T-helper 1 cell (primary cell): Measurements from ENCODE around the gene CACNA1D.
A peak's percentile ranks its signal among the peaks of the same experiment; 100 is the strongest.

Experiments
- DNase-seq, 5 donors: peaks; one replicate each; pipeline ENCODE4 v3.0.0-alpha.2; 2012 to 2020

The CACNA1D gene

GRCh38 chr3:53495520-53496391 is 1.3 kb downstream of the CACNA1D start:
- no peak for DNase-seq

DNA sequence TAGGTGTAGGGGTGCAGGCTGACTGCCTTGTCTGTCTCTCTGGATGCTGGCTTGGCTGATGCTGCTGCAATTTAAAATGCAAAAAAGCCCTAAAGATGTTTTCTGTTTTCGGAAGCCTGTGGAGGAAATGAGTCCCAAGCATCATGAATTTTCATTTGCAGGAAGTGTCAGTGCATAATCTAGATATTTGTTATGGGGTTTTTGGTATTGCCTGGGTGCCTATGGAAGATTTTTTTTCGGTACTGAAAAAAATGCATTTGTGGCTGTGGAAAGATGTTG is 1.9 kb downstream of the CACNA1D start:
- DNase-seq = no peak

- no peak for DNase-seq
Observed at GRCh38 chr3:53496984-53497383, 2.6 kb downstream of the CACNA1D start.

- DNase-seq = no peak
Observed at GRCh38 chr3:53498806-53499641, 4.6 kb downstream of the CACNA1D start.

GRCh38 chr3:53500165-53500777 is 5.9 kb downstream of the CACNA1D start:
- no peak for DNase-seq

- DNase-seq = no peak
Observed at GRCh38 chr3:53501178-53501577, 6.8 kb downstream of the CACNA1D start.

DNA sequence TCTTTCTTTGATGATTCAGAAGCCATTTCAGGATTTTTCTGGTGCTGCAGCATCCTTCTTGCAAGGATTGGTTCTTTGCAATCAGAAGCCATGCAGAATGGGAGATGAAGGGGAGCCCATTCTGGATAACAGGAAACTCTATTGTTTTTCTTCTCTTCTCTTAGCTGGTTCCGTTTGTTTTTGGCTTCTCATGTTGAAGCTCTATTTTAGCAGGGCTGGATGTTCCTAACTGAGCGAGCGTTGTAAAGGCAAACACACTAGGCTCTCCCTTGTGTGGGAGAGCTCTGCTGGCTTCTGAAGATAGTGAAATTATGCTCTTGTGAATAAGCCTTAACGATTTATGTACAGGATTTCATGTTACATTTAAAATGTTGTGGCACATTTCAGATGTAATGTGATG is 8.3 kb downstream of the CACNA1D start:
- DNase-seq = no peak

DNA sequence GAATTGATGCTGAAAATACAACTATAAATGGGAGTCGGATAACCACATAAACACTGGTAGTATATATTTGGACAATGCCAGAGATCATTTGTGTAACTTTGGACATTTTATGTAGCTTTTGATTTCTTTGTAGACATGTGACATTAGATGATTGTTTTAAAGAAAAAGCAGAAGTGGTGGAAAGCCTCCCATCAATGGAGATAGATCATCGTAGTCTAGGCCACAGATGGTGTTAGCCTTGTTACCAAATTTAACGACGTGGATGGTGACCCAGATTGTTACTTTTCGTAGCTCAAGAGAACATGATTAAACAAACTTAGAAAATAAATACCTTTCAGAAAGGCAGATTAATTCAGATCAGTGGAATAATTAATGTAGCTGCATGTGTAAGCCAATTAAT is 8.8 kb downstream of the CACNA1D start:
- DNase-seq = no peak

DNA sequence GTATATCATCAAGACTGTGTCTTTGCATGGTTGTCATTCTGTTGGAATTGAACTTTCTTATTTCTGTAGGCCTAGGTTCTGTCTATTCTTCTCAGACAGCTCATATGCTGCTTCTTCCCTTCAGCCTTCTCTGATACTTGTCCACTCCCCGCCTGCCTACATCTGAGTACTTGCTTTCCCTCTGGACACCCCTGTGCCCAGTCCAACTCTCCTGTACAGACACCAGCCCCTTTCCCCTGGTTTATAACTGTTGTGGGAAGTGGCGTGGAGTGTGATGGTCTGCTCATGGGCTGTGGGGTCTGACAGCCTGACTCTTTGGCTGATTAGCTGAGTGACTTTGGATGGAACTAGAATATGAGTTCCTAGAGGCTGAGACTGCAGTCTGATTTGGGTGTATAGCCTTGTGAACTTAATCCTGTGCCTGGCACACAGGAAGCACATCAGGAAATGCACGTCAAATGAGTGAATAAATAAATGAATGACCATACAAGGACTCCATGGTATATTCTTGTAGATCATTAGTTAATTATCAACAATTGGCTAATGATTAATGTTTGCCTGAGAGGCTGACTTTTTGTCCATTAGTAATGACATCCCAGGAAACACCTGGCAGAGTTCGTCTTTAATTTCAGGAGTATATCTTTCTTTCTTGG is 11.8 kb downstream of the CACNA1D start:
- no peak for DNase-seq

DNA sequence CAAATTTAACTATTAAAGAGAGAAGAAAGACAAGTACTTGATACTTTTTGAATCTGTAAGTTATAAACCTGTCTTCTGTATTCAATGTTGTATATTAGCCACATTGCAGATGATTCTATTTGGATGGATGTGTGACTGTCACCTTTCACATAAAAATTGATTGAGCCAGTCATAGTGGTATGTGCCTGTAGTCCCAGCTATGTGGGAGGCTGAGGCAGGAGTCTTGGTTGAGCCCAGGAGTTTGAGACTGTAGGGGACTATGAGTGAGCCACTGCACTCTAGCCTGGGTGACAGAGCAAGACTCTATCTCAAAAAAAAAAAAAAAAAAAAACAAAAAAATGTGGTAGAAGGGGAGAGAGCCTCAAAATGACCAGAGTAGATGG is 12.3 kb downstream of the CACNA1D start:
- DNase-seq = no peak

DNA sequence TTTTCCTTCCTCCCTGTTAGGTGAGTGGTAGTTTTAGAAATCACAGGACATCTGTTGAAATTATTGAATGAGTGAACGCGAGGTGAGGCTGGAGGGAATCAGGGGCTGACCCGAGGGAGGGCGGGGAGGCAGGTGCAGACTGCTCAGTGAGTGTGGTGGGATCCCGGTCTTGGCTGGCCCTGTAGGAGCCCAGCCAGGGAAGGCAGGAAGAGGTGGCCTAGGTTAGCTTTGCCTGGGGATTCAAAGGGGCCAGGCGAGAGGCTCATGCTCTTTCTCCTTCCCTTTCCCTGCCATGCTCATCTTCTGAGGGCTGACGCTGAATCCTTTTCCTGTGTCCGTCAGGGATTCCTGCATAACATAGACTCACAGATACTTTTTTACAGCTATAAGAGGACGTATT is 15.1 kb downstream of the CACNA1D start:
- no peak for DNase-seq

DNA sequence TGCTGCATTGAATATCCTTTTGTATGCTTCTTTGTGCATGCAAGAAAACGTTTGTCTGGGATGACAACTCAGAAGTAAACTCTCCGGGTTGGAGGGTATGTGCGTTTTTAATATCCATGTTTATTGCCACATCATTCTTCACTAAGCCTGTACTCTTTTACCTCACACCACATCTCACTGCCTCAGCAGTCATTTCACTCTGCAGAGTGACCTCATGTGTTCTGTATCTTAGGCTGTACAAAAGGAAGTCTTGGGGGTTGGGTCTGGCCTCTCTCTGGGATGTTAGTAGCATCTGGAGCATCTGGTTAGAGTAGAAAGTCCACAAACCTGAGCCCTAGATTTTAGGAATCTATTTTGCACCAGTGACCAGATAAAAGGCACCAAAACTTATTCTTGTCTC is 16.1 kb downstream of the CACNA1D start:
- DNase-seq = no peak

DNA sequence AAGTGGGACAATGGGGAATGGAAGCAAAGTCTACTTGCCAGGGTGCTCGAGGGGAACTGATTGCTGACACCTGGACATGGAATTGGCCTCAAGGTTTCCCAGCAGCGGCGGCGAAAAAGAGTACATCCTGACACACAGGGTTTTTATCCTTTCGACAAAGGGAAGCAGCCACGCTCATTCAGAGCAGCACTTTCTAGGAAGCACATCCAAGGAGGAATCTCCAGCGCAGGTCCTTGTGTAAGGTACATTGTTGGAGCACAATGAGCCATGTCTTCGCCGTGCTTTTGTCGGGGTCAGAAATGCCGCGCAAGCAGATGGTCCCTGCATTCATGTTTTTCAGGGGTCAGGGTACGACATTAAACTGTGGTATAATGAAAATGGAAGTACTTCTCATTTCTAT is 16.8 kb downstream of the CACNA1D start:
- DNase-seq = no peak

DNA sequence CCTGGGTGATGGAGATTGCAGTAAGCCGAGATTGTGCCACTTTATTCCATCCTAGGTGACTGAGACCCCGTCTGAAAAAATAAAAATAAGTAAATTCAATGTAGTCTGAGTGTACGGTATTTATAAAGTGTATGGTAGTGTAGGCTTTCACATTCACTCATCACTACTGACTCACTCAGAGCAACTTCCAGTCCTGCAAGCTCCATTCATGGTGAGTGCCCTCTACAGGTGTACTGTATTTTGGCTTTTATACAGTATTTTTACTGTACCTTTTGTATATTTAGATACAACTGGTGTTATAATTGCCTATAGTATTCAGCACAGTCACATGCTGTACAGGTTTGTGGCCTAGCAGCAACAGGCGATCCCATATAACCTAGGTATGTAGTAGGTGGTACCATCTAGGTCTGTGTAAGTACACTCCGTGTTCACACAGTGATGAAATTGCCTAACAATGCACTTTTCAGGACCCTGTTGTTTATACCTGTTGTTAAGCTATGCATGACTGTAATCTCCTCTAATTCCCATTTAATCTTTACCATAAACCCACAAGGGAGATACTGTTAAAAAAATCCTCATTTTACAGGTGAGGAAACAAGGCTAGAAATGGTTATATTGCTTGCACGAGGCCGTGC is 19.3 kb downstream of the CACNA1D start:
- peak in 1 of 5 donors; percentile 33 for DNase-seq

DNA sequence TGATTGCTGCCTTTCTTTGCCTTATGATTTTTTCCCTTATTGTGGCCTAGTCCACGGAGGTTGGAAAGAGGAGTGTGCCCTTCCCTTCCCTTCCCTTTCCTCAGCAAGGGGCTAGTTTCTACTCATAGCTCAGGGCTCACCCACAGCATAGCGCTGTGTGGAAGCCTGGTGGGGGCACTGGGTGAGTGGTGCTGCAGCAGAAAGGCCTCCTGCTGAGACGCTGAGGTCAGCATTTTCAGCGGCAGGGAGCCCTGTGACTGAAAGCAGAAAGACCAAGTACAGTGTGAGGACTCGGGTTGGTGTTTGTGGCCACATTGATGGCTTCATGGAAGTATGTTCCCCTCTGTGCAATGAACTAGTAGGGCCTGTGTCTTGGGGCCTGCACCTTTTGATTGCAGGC is 21.9 kb downstream of the CACNA1D start:
- no peak for DNase-seq

GRCh38 chr3:53518495-53518981 is 24.1 kb downstream of the CACNA1D start:
- DNase-seq = no peak

DNA sequence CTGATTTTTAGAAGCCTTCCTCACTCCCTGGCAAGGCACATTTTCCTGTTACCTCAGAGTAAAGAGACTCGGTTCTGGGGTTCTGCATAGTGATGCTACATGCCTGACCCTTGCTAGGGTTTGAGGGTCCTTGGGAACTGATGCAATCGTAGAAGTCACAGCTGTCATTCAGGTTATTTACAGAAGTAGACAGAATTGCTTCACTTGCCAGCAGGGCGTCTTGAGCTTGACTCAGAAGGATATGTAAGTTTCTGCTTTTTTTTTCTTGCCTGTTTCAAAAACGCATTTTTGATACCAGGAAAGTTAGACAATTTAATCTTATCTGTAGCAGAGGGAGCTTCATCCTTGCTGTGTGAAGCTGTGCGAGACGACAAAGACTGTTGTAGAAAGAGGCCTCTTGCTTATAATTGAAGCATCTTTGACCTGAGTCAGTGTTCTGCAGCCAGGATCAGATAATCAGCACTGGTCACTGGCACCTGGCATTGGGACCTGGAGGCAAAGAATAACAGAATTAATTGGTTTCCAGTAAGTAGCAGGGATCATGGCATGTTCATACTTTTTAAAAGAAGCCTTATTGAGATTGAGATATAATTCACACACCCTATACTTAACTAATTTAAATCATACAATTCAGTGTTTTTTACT is 24.8 kb downstream of the CACNA1D start:
- DNase-seq = no peak

DNA sequence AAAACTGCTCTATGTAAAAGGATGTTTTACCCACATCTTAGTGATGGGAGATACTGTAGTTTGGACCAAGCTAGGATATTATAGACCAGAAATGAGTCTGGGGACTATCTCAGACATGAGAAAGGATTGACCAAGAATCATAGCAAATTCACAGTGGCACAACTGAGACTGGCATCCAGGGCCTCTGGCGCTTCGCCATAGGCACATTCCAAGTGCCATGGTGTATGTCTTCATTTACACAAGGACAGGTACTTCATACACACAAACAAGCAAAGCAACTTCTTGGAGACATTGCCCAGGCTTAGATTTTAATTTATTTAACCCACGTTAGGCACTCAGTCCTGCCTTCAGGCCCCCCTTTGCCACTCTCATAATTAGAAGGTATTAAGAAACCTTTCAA is 28.9 kb downstream of the CACNA1D start:
- DNase-seq = no peak

GRCh38 chr3:53524566-53524965 is 30.2 kb downstream of the CACNA1D start:
- DNase-seq = no peak

DNA sequence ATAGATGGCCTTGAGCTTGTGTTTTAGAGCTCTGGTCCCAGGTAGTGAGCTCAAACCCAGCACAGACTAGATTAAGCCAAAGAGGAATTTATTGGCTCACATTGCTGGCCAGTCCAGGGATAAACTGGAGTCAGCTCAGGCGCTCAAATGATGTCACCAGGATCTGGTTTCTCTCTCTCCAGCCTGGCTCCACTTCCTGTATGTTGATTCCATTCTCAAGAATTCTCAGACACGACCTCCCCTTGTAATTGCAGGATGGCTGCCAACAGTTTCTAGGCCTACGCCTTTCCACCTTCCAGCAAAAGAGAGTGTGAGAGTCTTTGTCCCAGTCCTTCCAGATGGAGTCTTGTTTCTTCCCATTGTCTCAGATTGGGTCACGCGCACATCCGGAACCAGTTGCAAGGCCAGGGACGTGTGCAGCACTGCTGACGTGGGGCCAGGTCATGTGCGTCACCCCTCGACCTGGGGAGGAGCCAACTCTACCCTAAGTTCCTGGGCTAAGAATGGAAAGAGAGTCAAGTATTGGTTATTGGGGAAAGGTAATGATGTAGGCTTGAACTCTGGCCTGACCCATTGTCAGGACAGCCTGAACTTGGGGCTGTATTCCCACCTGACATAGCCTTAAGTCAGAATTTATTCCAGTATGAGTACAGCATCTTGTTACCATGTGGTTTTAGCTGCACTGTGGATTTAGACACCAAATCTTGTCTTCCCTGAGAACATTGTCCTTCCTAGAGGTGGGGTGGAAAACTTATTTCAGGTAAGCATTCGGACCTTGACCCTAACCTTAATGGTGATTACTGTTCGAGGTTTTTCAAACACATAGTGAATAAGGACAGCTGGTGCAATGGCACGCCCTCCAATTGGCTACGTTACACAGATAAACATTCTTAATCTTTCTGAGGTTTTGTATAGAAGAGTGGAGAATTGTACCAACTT is 31.6 kb downstream of the CACNA1D start:
- no peak for DNase-seq

DNA sequence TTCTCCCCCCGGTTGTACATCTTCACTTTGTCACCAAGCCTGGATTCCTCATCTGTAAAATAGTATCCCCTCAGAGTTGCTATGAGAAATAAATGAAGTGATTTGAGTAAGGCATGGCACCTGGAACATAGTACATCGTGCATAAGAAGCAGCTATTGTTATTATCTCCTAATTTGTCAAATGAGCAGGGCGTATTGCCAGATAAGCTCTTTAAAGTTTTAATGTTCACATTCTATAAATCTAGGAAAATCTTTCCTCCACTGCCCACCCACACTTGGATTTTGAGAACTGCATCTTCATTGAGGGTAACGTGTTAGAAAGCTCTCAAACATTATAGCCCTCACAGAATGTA is 32.3 kb downstream of the CACNA1D start:
- no peak for DNase-seq
